Erythroblast (primary cell): ENCODE measurements around the gene MC4R.

Experiments used
- GATA1 ChIP-seq: IDR thresholded peaks from 2 replicates; pipeline ENCODE4 v1.6.1; 2011; ENCODE audit warnings: low read depth, mild to moderate bottlenecking, control low read depth, low read length, moderate library complexity
- POLR2A ChIP-seq: IDR thresholded peaks from 2 replicates; pipeline ENCODE4 v1.6.1; 2011; ENCODE audit warnings: mild to moderate bottlenecking, low read length

DNA sequence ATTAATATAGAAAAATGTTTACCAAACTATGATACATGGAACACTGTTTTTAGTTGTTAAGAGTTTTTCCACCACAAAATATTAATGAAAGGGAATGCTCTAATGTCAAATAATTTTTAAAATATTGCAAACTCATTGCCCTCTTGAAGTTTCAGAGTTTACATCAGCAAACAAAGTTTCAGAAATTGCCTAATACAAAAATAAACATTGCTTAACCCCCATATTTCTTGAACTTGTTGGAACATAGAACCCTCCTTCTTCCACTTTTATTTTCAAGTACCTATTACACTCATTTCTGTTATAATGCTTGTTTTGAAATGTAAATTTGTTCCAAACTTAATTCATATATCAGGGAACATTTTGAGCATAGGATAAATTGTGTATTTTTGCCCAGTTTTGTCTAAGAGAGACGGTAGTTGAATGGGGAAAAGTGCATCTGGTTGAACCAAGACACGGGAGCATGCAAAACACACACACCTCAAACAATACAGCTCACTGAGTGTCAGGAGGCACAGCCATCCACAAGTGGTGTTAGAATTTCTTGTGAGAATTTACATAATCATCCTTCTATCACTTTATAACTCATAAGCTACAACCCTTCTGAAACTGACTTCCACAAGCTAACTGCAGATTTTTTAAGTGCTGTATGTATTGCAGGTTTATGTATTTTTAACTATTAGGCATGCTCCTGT lies 5.3 kb upstream of the MC4R start:
- TF ChIP-seq POLR2A, result no peak
- TF ChIP-seq GATA1, result no peak
